Keratinocyte (primary cell): ENCODE results near the gene ADGRA1.

Experiments used
- CTCF ChIP-seq, 3 experiments: IDR thresholded peaks in 1 of 3; conservative IDR thresholded peaks in 1 of 3; optimal IDR thresholded peaks in 1 of 3; 2 replicates in 2 of 3; 3 replicates in 1 of 3; pipeline versions ENCODE3 to v1.5.1; 2011; ENCODE audit warnings: low read length in 3 of 3, mild to moderate bottlenecking in 3 of 3, moderate library complexity in 2 of 3, control low read depth in 1 of 3, inconsistent platforms in 1 of 3; ENCODE audit not compliant: insufficient read depth in 2 of 3; ENCODE audit errors: extremely low read depth in 1 of 3
- EZH2 ChIP-seq: IDR thresholded peaks from one replicate; pipeline ENCODE4 v1.6.1; 2012; ENCODE audit warnings: inconsistent platforms, mild to moderate bottlenecking, low read length, moderate library complexity

- TF ChIP-seq CTCF (optimal IDR thresholded peaks at IDR 0.05 in 1 of 3, IDR thresholded peaks at IDR 0.05 in 1 of 3, conservative IDR thresholded peaks at IDR 0.05 in 1 of 3; ENCODE audit: extremely low read depth in 1 of 3, insufficient read depth in 2 of 3, low read length in 3 of 3): no peak
- TF ChIP-seq EZH2: no peak
These were observed 5.6 kb downstream of the ADGRA1 start for GRCh38 chr10:133093291-133093690.
